GM18870 (cell line): ENCODE data around the gene OFD1.

Experiments
- ATAC-seq: cut with Tn5 transposase; IDR thresholded peaks from one replicate; pipeline ENCODE4 v1.9.1; 2021; ENCODE audit warnings: moderate library complexity; ENCODE audit not compliant: unreplicated experiment

OFD1 gene

DNA sequence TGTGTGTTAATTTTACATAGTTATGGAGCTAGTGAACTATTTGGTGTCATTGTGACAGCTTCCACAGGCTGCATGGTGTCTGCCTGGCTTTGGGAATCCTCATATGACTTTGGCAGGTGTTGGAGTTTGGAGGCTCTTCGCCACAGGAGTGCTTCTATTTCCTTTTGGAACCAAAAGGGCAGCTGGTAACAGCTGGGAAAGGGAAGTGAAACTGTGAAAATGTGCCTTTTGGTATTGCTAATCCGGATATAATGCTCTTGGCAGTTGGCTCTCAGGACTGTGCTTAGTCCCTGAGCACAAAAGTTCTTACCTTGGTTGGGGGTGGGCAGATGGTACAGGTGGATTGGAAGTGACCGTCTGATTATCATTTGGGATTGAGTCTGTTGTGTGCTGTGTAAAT is 18.1 kb downstream of the OFD1 start:
- peak; percentile 61 for ATAC-seq

DNA sequence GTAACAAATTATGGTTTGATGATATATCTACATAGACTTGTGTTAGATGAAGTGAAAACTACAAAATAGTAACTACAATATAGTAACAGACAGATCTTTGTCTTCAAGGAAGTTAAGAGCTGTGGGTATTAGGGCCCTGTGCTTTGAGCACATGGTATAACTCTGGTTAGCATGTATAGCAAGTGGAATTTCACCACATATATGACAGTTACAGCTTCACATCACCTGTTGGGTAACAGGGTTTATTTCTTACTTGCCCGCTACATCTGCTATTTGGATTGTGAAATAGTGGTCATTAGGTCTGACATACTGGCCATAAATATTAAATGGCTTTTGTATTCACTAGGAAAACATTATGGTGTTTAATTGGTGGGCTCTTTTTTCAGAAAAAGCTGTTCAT is 20.2 kb downstream of the OFD1 start:
- ATAC-seq, result no peak

DNA sequence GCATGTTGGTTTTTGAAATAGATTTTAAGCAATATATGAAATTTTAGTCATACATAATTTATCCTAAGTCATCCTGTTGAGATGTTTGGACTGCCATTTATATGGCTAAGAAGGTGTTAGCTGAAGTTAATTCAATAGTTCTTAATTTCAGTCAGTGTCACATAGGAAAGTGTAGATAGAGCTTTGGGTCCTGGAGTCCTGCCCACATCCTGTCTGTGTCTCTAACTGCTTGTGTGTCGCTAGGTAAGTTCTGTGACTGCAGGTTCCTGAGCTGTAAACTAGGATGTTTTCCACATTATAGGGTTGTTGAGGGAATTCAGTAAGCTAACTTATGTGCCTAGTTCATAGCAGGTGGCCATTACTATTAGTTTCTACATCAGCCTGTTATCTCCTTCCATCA is 20.7 kb downstream of the OFD1 start:
- ATAC-seq, result no peak

DNA sequence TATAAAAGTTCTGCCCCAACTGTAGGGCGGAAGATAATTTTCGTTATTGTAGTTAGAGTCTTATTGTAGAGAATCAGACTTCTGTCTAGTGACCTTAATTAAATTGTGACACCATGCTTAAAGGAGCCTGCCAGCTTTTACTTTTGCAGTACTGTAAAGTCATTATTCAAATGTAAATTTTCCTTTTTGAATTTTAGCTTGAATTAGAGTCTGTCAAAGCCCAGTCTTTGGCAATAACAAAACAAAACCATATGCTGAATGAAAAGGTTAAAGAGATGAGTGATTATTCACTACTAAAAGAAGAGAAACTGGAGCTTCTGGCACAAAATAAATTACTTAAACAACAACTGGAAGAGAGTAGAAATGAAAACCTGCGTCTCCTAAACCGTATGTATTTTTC is 21.8 kb downstream of the OFD1 start:
- no peak for ATAC-seq

DNA sequence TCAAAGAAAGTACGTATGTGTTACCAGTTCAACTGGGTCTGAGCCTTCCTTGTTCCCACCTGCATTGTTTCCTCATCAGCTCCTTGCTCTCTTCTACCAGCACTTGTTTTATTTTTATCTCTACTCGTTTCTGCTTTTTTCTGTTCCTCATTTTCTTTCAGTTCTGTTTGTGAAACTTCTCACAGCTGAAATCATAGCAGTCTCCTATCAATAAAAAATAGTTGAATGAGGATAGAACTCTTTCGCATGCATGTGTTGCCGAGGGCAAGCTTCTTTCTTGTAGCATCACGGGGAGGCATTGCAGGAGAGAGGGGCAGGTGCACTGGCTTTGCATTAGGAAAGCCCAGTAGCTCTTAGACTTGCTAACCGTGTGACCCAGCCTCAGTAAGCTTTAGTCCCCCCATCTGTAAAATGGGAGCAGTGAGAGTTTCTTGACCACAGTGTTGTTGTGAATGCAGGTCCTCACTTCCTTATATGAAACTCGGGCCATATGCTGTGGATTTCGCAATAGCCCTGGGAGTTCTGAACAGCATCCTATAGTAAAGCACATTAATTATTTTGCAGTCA is 24.7 kb downstream of the OFD1 start:
- peak; percentile 72 for ATAC-seq

DNA sequence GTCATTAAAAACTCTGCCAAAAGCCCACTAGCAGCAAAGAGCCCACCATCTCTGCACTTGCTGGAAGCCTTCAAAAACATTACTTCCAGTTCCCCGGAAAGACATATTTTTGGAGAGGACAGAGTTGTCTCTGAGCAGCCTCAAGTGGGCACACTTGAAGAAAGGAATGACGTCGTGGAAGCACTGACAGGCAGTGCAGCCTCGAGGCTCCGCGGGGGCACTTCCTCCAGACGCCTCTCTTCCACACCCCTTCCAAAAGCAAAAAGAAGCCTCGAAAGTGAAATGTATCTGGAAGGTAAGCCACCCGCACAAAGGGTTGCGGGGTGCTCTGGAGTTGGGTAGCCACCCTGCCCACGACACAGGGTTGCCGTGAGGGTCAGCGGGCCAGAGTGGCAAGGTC is 25.9 kb downstream of the OFD1 start:
- ATAC-seq, result no peak

DNA sequence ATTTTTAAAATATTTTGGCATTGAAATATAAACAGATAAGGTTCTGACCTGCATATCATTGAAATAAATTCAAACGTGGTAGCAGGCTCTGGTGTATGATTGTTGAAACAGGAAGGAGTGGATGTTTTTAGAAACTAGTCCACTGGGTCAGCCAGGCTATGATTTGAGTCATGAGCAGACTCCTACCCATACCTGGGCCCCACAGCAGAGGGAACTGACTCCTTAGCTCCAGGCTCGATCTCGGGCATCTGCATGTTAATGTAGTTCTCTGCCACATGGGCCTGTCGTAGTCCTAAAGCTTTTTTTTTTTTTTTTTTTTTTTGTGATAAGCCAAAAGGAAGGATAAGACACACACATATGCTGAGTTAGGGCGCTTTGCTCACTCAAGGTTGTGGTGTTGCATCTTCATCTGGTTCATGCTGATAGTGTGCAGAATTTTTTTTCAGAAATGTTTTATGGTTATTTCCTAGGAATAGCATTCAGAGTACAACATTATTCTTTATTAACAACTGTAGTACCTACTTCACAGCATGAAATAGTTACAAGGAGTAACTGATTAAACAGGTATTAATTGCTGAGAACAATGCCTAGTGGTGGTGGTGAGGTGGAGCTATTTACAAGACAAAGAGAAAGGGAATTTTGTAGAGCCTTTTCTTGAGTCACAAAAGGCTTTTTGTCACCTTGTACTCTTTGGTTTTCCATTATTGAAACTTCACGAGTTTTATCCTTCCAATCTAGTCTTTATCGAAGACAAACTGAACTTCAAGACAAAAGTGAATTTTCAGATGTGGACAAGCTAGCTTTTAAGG is 27.3 kb downstream of the OFD1 start:
- peak; percentile 57 for ATAC-seq

DNA sequence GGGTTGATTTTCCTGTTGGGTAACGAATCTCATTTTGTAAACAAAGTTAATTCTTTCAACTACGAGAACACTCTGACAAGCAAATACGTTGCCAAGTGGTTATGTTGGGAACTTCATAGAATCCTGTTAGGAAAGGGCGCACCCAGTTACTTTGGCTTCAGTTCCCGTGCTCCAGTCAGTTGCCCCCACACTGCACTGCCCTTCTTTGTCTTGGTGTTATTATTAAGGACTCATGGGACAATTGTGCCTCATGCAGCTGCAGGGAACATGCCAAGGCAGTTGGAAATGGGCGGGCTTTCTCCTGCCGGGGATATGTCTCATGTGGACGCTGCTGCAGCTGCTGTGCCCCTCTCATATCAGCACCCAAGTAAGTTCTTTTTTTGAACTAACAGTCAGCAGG is 28.9 kb downstream of the OFD1 start:
- ATAC-seq, result no peak

DNA sequence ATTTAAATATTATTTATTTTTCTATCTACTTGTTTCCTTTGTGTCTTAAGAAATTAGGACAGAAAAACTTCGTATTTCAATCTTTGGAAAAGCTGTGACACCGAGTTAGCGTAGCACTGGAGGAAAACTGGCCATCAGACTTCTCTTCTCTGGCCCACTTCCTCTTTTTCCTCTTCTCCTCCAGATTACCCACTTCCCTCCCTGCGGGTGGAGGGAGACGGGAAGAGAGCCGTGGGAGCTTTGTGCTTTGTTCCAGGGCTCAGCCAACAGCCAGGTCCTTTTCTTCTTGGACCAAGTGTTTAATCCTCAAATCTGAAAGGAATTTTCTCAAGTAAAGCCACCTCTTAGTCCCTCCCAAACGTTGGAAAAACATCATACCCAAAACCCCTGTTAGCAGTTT is 29.7 kb downstream of the OFD1 start:
- no peak for ATAC-seq

DNA sequence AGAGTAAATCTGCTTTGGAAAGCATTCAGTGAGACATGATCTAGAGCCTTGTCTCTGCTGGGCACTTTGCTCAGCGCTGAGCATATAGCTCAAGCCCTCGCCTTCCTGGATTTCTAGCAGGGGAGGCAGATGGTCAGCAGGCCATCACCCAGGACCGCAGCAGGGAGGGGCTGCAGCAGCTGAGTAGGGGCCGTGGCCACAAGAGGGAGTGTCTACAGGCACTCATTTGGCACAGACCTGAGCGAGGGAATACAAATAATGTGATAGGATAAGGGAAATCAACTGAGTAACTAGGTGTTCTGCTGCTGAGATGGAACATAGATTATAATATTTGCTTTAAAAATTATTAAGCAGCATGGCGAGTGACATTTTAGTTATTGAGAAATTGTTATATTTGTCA is 30.2 kb downstream of the OFD1 start:
- no peak for ATAC-seq

DNA sequence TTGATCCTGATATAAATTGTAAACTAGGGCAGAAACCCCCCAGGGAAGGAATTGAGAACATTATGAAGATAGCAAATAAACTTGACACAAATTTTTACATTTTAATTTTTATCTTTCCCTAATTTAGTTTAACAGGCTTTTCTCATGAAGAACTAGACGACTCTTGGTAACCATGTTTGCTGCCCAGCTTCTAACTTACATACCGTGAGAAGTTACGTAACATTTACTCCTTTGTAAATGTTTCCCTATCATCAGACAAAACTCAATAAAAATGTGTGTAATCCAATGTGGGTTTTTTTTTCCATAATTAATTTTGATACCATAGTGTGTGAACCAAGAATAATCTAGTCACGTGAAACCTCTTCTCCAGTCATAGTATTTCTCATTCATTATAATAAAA is 34.4 kb downstream of the OFD1 start:
- no peak for ATAC-seq

DNA sequence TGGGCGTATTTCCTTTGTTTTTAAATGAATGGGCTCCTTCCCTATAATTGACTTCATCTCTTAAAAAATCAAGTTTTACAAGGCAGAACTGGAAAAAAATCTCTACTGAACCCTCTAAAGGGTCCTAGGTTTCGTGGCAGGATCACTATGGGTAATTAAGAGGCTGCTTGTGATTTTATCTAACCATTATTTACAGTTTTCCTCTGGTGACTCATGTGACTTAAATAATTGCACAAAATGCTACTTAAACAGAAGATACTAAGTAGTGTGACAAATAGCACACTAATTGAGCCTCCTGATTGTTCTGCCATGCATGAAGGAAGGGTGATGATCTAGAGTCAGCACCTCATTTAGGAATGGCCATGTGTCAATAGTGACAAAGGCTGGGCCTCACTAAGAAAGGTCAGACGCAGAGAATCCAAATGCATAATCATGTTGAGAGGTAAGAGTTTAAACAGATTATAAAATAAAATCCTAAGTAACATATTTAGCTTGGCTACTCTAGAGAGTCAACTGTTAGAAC is 35.5 kb downstream of the OFD1 start:
- ATAC-seq, result no peak

DNA sequence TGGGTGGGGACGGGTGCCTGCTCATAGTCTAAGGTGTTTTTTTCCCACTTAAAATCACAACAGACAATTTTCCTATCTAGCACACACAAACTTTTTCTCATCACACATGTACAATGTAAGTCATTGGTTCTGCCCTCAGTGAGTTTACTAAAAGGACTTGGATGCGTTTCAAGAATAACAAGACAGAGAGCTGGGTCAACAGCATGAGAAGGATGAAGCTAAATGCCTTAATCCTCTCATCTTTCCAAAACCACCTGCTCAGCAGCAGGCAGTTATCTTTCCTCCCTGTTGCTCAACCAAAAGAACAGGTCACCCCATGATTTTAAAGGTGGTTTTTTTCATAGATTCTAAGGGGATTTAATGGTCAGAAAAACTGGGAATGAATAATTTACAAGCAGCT is 40.1 kb downstream of the OFD1 start:
- ATAC-seq, result no peak

DNA sequence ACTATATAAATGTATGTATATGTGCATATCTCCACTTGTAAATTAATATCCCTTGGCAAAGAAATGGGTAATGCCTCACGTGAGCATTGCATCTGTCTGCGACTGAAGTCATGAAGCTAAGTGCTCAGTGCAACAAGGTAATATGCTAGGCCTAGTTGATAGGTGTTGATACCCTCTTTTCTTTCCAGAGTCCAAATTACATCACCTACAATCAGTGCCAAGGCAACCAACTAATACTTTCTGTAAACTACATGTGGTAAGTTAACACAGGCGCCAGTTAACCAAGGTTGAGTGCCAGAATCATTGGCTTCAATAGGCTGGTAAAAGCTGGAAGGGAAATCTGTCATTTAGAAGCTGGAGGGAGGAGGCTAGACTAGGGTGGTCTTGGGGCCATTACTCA is 41.3 kb downstream of the OFD1 start:
- no peak for ATAC-seq

DNA sequence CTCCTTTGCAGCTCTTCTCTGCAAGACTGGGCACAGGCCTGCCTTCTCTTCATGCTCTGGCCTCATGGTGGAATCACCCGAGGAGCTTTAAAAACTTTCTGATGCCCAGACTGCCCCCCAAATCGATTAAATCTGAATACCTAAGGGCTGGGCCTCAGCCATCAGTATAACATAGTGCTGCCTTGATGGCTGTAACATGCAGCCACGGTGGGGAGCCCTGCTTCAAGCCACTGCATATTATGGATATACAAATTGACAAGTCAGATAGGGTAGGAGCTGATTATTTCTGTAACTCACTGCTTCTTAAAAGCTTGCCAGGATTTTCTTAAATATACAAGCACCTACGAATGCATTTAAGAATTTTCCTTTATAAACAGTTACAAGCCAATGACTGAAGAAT is 41.8 kb downstream of the OFD1 start:
- ATAC-seq, result no peak

DNA sequence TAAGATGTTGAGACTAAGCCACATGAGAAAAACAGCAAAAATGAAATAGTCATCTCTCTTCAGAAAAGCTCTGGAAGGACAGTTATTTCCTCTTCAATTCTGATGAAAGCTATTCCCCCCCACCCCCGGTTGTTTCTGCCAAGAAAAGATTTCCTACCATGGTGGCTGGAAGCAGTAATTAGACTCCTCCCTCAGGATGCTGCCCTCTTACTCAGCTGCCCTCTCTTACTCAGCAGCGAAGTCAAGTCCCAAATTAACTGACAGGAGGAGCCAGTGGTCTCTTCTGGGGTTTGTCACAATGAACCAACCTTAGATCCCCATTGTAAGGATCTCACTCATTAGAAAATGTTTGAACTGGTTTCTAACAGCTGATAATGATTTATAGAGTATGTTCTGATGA is 44.4 kb downstream of the OFD1 start:
- ATAC-seq, result no peak

DNA sequence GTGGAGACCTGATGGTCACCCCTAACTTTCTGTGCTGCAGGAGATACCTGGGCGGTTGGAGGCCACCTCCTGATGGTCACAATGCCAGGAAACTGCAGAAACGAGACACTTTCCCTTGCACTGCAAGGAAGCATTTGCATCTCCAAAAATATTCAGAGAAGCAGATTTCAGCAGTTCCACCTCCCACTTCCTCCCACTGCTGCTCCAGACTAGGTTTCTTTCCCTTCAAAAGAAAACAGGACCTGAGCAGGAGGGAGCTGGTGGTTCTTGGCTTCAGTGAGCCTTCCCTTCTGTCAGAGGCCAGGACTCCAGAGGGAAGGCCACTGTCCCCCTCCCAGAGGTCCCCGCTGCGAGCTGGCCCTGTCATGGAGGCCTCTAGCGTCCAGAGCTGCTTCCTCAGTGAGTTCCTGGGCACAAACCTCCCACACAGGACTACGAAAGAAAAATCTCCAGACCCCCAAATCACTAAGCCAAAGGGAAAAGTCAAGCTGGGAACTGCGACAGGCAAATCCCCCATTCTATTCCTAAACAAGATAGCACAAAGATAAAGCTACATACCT is 46.4 kb downstream of the OFD1 start:
- ATAC-seq, result no peak

DNA sequence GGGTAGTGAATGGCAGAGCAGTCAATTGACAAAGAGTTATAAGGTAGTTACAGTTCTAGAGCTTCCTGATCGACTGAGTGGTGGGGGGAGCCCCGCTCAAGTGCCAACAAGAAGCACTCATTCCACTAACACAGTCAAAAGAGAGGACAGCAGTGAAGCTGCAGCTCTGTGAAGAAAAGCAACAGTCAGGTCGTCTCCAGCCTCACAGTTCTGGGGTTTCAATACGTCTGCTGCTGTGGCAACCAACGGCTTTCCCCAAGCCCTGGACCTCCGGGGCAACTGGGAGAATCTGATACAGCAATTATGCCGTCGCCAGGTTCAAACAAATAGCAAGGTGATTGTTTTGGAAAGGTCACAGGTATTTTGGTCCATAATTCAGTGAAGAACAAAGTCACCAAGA is 51.5 kb downstream of the OFD1 start:
- ATAC-seq, result no peak

DNA sequence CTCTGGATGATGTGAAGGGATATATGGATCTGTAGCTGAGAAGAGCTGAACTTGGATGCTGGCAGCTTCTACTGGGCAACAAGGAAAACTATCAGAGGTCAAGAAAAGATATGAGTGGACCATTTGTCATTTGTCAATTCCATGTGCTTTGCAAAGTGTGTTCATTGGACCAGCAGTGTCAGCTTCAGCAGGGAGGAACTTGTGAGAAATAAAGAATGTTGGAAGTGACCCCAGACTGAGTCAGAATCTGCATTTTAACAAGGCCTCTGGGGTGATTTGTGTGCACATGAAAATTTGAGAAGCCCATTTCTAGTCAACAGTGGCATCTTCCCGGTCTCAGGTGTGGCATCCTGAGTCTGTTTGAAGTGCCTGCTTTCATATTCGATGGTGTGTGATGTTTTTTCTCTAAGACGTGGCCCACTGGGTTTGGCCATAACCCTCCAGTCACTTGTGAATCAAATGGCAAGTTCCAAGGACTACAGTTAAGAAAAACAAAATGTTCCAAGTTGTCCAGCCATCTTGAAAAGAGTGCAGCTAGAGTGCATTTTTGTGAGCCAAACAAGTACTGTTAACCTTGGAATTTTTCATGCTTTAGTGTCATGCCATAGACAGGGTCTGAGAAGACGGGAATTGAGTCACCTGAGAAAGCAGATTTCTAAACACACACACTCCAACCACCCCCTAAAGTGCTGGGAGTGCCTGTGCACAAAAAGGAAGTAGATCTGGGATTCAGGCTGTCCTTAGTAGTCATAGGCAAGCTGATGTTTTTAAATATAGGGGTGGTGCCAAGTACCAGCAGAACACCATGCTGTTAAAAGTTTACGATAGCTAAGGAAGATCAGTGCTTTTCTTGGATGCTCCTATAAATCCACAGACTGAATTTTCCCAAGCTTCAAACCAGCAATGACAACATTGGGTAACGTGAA is 55.9 kb downstream of the OFD1 start:
- no peak for ATAC-seq

DNA sequence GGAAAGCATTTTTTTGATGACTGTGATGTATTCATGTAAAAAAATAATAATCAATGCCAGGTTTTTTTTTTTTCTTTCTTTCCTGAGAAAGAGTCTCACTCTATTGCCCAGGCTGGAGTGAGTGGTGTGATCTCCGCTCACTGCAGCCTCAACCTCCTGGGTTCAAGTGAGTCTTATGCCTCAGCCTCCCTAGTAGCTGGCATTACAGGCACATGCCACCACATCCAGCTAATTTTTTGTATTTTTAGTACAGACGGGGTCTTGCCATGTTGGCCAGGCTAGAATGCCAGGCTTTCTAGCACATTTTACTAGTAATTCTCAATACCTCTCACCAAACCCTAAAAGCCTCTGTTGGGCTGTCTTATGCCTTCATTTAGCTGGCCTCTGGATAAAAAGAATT is 56.6 kb downstream of the OFD1 start:
- ATAC-seq, result no peak

DNA sequence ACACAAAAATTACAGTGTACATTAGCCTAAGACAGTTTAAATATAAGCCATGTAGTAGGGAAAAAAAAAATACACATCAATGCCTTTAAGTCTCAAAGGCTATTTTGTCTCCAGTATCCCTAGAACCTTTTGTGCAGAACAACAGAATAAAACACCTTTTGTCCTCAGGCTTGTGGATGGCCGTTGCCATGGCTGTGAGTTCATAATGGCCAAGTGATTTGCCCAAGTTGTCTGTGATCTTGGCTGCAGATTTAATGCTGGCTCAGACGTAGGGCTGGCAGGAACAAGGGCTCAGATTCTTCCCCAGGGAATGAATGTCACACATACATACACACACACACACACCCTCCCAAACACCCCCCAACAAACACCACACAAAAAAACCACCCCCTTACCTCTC is 57.0 kb downstream of the OFD1 start:
- no peak for ATAC-seq
